ENCODE results near the gene COMMD2. TPM values are rescaled to one million over a fixed set of nuclear protein-coding genes. Genes with fewer than 3 reads are reported as not detected.

Gene COMMD2
- total RNA-seq, 2 donors from 2014 or later, result 65.3 to 77.0 TPM

DNA sequence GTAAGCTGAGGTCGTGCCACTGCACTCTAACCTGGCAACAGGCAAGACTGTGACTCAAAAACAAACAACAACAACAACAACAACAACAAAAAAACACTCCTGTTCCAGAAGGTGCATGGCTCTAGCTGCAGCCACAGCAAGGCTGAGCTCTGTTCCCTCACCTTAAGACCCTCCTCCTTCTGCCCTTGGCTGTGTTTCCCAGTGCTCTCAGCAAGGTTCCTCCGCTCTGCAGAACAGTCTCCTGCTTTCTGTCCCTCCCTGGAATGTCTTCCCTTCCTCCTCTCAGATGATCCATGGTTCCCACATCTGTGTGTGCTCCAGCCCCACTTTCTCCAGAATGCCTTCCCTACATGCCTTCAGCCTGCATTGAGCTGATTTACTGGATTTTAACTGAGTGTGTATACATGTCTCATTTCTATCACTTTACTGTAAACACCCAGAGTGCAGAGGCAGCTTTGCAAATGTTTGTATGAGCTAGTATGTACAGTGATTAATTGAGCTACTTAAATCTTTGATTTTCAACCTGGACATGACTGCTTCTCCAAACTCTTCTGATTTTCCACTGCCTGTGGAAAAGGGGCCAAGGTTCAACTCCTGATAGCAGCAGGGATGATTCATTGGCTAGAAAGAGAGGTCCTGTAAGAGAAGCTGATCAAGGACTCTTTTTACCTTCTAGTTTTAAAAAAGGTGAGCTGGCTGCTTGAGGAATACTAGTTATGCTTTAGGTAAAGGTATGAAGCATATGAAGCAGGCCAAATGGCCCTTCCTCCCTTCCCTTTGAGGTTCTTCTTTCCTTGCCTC lies 25.3 kb upstream of the COMMD2 start:
- Mint-ChIP-seq H3K36me3 (ENCODE audit: low read depth) (no peaks in the 10 kb centered on the region), H3K27ac (no peak overlapping the region), H3K27me3 (ENCODE audit: insufficient read depth) (no peaks in the 10 kb centered on the region), H3K4me1 (peaks cover 6% of the 10 kb centered on the region), H3K4me3 (no peak overlapping the region), H3K9me3 (no peaks in the 10 kb centered on the region)
- TF ChIP-seq, protein P1, sequence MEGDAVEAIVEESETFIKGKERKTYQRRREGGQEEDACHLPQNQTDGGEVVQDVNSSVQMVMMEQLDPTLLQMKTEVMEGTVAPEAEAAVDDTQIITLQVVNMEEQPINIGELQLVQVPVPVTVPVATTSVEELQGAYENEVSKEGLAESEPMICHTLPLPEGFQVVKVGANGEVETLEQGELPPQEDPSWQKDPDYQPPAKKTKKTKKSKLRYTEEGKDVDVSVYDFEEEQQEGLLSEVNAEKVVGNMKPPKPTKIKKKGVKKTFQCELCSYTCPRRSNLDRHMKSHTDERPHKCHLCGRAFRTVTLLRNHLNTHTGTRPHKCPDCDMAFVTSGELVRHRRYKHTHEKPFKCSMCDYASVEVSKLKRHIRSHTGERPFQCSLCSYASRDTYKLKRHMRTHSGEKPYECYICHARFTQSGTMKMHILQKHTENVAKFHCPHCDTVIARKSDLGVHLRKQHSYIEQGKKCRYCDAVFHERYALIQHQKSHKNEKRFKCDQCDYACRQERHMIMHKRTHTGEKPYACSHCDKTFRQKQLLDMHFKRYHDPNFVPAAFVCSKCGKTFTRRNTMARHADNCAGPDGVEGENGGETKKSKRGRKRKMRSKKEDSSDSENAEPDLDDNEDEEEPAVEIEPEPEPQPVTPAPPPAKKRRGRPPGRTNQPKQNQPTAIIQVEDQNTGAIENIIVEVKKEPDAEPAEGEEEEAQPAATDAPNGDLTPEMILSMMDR (conservative IDR thresholded peaks at IDR 0.05), result no peak
- H3K27ac ChIP-seq (ENCODE audit: low read depth, low read length), result no peak overlapping the region
- DNase-seq, result no peak
- H3K4me1 ChIP-seq (ENCODE audit: control insufficient read depth, insufficient read depth, low read length), result peaks cover 2% of the 10 kb centered on the region
- no peak overlapping the region for H3K4me3 ChIP-seq (ENCODE audit: low read length)
- no peaks in the 10 kb centered on the region for H3K36me3 ChIP-seq (ENCODE audit: control insufficient read depth, insufficient read depth, low read length)
- H3K9me3 ChIP-seq (ENCODE audit: control insufficient read depth, low read length), result no peaks in the 10 kb centered on the region
- WGBS, 2 experiments (ENCODE audit: insufficient coverage in 1 of 2, insufficient read length in 1 of 2), result 88 to 89% methylated on average over 2 of the region's 2 CpGs
- no peaks in the 10 kb centered on the region for H3K27me3 ChIP-seq (ENCODE audit: control insufficient read depth, insufficient read depth, low read length, poor library complexity, severe bottlenecking)
- H3K9ac ChIP-seq (ENCODE audit: extremely low read depth, low read length, poor library complexity, severe bottlenecking), result no peak overlapping the region

DNA sequence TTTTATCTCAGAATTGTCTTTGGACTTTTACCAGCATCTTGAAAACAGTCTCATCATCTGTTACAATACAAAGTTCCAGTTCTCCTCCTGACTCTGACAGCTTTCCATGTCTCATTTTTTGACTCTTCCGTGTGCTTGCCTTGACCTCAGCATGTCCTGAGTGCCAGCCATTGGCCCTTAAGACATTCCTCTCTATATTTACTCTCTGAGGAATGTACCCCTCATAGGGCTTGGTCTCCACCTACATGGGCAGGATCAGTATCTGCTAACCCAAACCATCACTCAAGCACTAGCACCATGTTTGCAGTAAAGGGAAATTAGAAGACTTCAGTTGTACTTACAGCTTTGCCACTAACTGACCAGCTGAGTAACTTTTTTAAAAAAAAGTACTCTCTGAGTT lies 23.9 kb upstream of the COMMD2 start:
- H3K27me3 Mint-ChIP-seq (ENCODE audit: insufficient read depth), result no peaks in the 10 kb centered on the region
- no peaks in the 10 kb centered on the region for H3K36me3 Mint-ChIP-seq (ENCODE audit: low read depth)
- 78 to 87% methylated on average over 1 of the region's 1 CpG for WGBS, 2 experiments (ENCODE audit: insufficient coverage in 1 of 2, insufficient read length in 1 of 2)
- no peak overlapping the region for H3K27ac Mint-ChIP-seq
- no peaks in the 10 kb centered on the region for H3K9me3 Mint-ChIP-seq
- peaks cover 6% of the 10 kb centered on the region for H3K4me1 Mint-ChIP-seq
- Histone ChIP-seq H3K27me3 (ENCODE audit: control insufficient read depth, insufficient read depth, low read length, poor library complexity, severe bottlenecking) (no peaks in the 10 kb centered on the region), H3K27ac (ENCODE audit: low read depth, low read length) (no peak overlapping the region), H3K36me3 (ENCODE audit: control insufficient read depth, insufficient read depth, low read length) (no peaks in the 10 kb centered on the region), H3K4me3 (ENCODE audit: low read length) (no peak overlapping the region), H3K9me3 (ENCODE audit: control insufficient read depth, low read length) (no peaks in the 10 kb centered on the region), H3K9ac (ENCODE audit: extremely low read depth, low read length, poor library complexity, severe bottlenecking) (no peak overlapping the region), H3K4me1 (ENCODE audit: control insufficient read depth, insufficient read depth, low read length) (peaks cover 3% of the 10 kb centered on the region)
- no peak overlapping the region for H3K4me3 Mint-ChIP-seq
- TF ChIP-seq, protein P1 (conservative IDR thresholded peaks at IDR 0.05), result no peak
- no peak for DNase-seq

- no peaks in the 10 kb centered on the region for H3K27me3 Mint-ChIP-seq (ENCODE audit: insufficient read depth)
- DNase-seq, result no peak
- Histone ChIP-seq H3K4me1 (ENCODE audit: control insufficient read depth, insufficient read depth, low read length) (peaks cover 3% of the 10 kb centered on the region), H3K27ac (ENCODE audit: low read depth, low read length) (no peak overlapping the region), H3K9ac (ENCODE audit: extremely low read depth, low read length, poor library complexity, severe bottlenecking) (no peak overlapping the region), H3K36me3 (ENCODE audit: control insufficient read depth, insufficient read depth, low read length) (no peaks in the 10 kb centered on the region), H3K4me3 (ENCODE audit: low read length) (no peak overlapping the region), H3K27me3 (ENCODE audit: control insufficient read depth, insufficient read depth, low read length, poor library complexity, severe bottlenecking) (no peaks in the 10 kb centered on the region), H3K9me3 (ENCODE audit: control insufficient read depth, low read length) (no peaks in the 10 kb centered on the region)
- peaks cover 6% of the 10 kb centered on the region for H3K4me1 Mint-ChIP-seq
- no peak overlapping the region for H3K27ac Mint-ChIP-seq
- 78% methylated on average over 2 of the region's 2 CpGs; no CpG with 5 or more reads in 1 of the 2 experiments for WGBS, 2 experiments (ENCODE audit: insufficient coverage in 1 of 2, insufficient read length in 1 of 2)
- H3K9me3 Mint-ChIP-seq, result no peaks in the 10 kb centered on the region
- no peaks in the 10 kb centered on the region for H3K36me3 Mint-ChIP-seq (ENCODE audit: low read depth)
- TF ChIP-seq, protein P1 (conservative IDR thresholded peaks at IDR 0.05), result no peak
- no peak overlapping the region for H3K4me3 Mint-ChIP-seq
Observed at GRCh38 chr3:149772861-149773260, 20.6 kb upstream of the COMMD2 start.

Measured in endodermal cell (in vitro differentiated cells).